Skeletal muscle tissue (tissue), 4 donors: ENCODE results near the gene CEP104. TPM values are rescaled to one million over a fixed set of nuclear protein-coding genes. Genes with fewer than 3 reads are reported as not detected.

Source experiments
- H3K27ac ChIP-seq: one replicate; pipeline ENCODE4 v1.7.0; 2013; ENCODE audit warnings: mild to moderate bottlenecking, low read depth, low read length, inconsistent platforms
- H3K27me3 ChIP-seq, 3 donors: one replicate each; pipeline ENCODE4 v1.7.0; 2013; ENCODE audit warnings: low read length in 3 of 3; ENCODE audit not compliant: control insufficient read depth in 3 of 3, insufficient read depth in 3 of 3
- H3K36me3 ChIP-seq, 3 donors: one replicate each; pipeline ENCODE4 v1.7.0; 2013; ENCODE audit warnings: low read length in 3 of 3; ENCODE audit not compliant: control insufficient read depth in 3 of 3, insufficient read depth in 3 of 3
- H3K4me1 ChIP-seq, 3 donors: one replicate each; pipeline ENCODE4 v1.7.0; 2013; ENCODE audit warnings: low read length in 3 of 3, mild to moderate bottlenecking in 3 of 3; ENCODE audit not compliant: control insufficient read depth in 3 of 3, insufficient read depth in 3 of 3
- H3K4me3 ChIP-seq, 3 donors: one replicate each; pipeline ENCODE4 v1.7.0; 2013; ENCODE audit warnings: low read length in 3 of 3
- H3K9ac ChIP-seq, 3 donors: one replicate each; pipeline ENCODE4 v1.7.0; 2013; ENCODE audit warnings: low read length in 3 of 3, mild to moderate bottlenecking in 3 of 3, moderate library complexity in 2 of 3, low read depth in 1 of 3
- H3K9me3 ChIP-seq, 3 donors: one replicate each; pipeline ENCODE4 v1.7.0; 2013; ENCODE audit warnings: low read length in 3 of 3; ENCODE audit not compliant: control insufficient read depth in 3 of 3
- total RNA-seq: library from RNA; depleted of rRNA; stranded (reverse); fragments of >200 nt; gene quantifications from one replicate; pipeline ENCODE4 v1.2.3, GENCODE V29; 2014
- donor health status: Osteomylitis.

CEP104 gene
- 26.1 TPM for total RNA-seq

GRCh38 chr1:3856923-3857790 is at the start of gene CEP104, which contains the start of gene DFFB:
Gene CEP104, minus strand, starts transcription at chr1:3857211. Its CDS starts 4,804 bp downstream, at chr1:3852407.
Gene DFFB, plus strand, starts transcription at chr1:3857476. Its CDS starts 128 bp downstream, at chr1:3857604.
- Histone ChIP-seq H3K4me3 (peak within 1 kb of the TSS; percentile 87 to 98 (median 97)), H3K4me1 (peaks cover 15 to 29% (median 21%) of the 10 kb centered on the region in 3 donors), H3K9ac (peak within 1 kb of the TSS; percentile 84 to 91 (median 86)), H3K27me3 (no peaks in the 10 kb centered on the region), H3K36me3 (peaks cover 0 to 7% (median 2%) of the 10 kb centered on the region in 3 donors), H3K9me3 (no peaks in the 10 kb centered on the region), H3K27ac (peak within 1 kb of the TSS; percentile 64)

GRCh38 chr1:3906672-3907020 is 49.6 kb upstream of the CEP104 start:
- Histone ChIP-seq H3K4me3 (no peak overlapping the region), H3K9ac (peak overlapping the region in 1 of 3 donors; percentile 3), H3K27me3 (peaks cover 14 to 22% (median 17%) of the 10 kb centered on the region in 3 donors), H3K9me3 (no peaks in the 10 kb centered on the region), H3K36me3 (no peaks in the 10 kb centered on the region), H3K27ac (no peak overlapping the region), H3K4me1 (peaks cover 3 to 17% (median 5%) of the 10 kb centered on the region in 3 donors)

GRCh38 chr1:3905953-3906671 is 49.1 kb upstream of the CEP104 start:
- H3K9ac ChIP-seq, result no peak overlapping the region
- H3K4me3 ChIP-seq, result no peak overlapping the region
- H3K9me3 ChIP-seq, result no peaks in the 10 kb centered on the region
- no peaks in the 10 kb centered on the region for H3K36me3 ChIP-seq
- peaks cover 3 to 17% (median 5%) of the 10 kb centered on the region in 3 donors for H3K4me1 ChIP-seq
- H3K27me3 ChIP-seq, result peaks cover 9 to 17% (median 12%) of the 10 kb centered on the region in 3 donors
- H3K27ac ChIP-seq, result no peak overlapping the region

- no peak overlapping the region for H3K9ac ChIP-seq
- H3K27ac ChIP-seq, result no peak overlapping the region
- H3K9me3 ChIP-seq, result no peaks in the 10 kb centered on the region
- peaks cover 3 to 11% (median 5%) of the 10 kb centered on the region in 3 donors for H3K27me3 ChIP-seq
- peaks cover 0 to 17% (median 2%) of the 10 kb centered on the region in 3 donors for H3K4me1 ChIP-seq
- H3K36me3 ChIP-seq, result no peaks in the 10 kb centered on the region
- no peak overlapping the region for H3K4me3 ChIP-seq
Observed at GRCh38 chr1:3905266-3905952, 48.4 kb upstream of the CEP104 start.

- peaks cover 0 to 17% (median 2%) of the 10 kb centered on the region in 3 donors for H3K4me1 ChIP-seq
- H3K27ac ChIP-seq, result no peak overlapping the region
- no peaks in the 10 kb centered on the region for H3K36me3 ChIP-seq
- H3K27me3 ChIP-seq, result peaks cover 0 to 5% (median 4%) of the 10 kb centered on the region in 3 donors
- H3K4me3 ChIP-seq, result no peak overlapping the region
- H3K9ac ChIP-seq, result no peak overlapping the region
- no peaks in the 10 kb centered on the region for H3K9me3 ChIP-seq
Observed at GRCh38 chr1:3904843-3905185, 47.8 kb upstream of the CEP104 start.

GRCh38 chr1:3904006-3904842 is 47.2 kb upstream of the CEP104 start:
- H3K9ac ChIP-seq, result no peak overlapping the region
- no peak overlapping the region for H3K4me3 ChIP-seq
- peaks cover 0 to 5% (median 4%) of the 10 kb centered on the region in 3 donors for H3K27me3 ChIP-seq
- no peaks in the 10 kb centered on the region for H3K36me3 ChIP-seq
- H3K27ac ChIP-seq, result no peak overlapping the region
- peaks cover 3 to 22% (median 6%) of the 10 kb centered on the region in 3 donors for H3K4me1 ChIP-seq
- H3K9me3 ChIP-seq, result no peaks in the 10 kb centered on the region

GRCh38 chr1:3903141-3904005 is 46.4 kb upstream of the CEP104 start:
- Histone ChIP-seq H3K27ac (no peak overlapping the region), H3K4me1 (peaks cover 6 to 24% (median 7%) of the 10 kb centered on the region in 3 donors), H3K36me3 (no peaks in the 10 kb centered on the region), H3K9me3 (peaks cover 0 to 3% (median 0%) of the 10 kb centered on the region in 3 donors), H3K4me3 (no peak overlapping the region), H3K9ac (peak overlapping the region in 1 of 3 donors; percentile 45), H3K27me3 (no peaks in the 10 kb centered on the region)

- no peaks in the 10 kb centered on the region for H3K36me3 ChIP-seq
- H3K9ac ChIP-seq, result no peak overlapping the region
- H3K4me3 ChIP-seq, result no peak overlapping the region
- H3K27ac ChIP-seq, result no peak overlapping the region
- peaks cover 0 to 4% (median 3%) of the 10 kb centered on the region in 3 donors for H3K9me3 ChIP-seq
- H3K4me1 ChIP-seq, result peaks cover 6 to 24% (median 7%) of the 10 kb centered on the region in 3 donors
- no peaks in the 10 kb centered on the region for H3K27me3 ChIP-seq
Observed at GRCh38 chr1:3902571-3903091, 45.6 kb upstream of the CEP104 start.
